NOMO-1 treated with DMSO at 0.1 percent for 48 hours (cell line): ENCODE results near the gene MIF.
A peak's percentile ranks its signal among the peaks of the same experiment; 100 is the strongest.

Experiments
- DNase-seq: peaks from one replicate; lab custom pipeline; 2025; ENCODE audit not compliant: unreplicated experiment; lab: John Stamatoyannopoulos, UW

MIF gene

GRCh38 chr22:23875801-23876200, 18.4 kb upstream of the MIF start:
- DNase-seq: no peak

DNA sequence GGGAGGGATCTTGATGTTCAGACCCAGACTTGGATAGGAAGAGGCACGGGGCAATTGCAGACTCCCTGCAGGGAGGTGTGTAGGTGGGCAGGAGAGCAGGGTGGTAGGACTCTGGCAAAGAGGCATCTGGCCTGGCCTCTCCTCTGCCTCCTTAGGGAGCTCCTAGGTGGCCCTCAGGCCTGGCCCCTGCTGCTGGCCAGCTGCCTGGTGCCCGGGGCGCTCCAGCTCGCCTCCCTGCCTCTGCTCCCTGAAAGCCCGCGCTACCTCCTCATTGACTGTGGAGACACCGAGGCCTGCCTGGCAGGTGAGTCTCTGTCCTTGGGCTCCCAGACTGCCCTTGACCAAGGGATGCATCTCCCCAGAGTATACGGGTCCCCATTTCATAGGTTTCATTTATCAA, 16.6 kb upstream of the MIF start:
- DNase-seq: no peak

DNA sequence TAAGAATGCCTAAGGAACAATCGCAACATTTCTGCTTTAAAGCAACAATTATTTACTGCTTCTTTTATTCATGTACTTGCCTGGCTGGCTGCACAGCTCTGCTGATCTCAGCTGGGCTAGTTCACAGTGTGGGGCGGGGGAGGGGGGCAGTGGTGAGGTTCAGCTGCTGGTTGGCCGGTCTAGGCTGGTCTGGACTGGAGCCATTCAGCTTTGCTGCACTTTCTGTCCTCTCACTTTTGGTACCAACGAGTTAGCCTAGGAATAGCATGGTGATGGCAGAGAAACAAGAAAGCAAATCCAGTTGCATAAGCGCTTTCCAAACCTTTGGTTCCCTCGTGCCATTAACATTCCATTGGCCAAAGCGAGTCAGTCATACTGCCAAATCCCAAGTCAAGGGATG, 16.0 kb upstream of the MIF start:
- DNase-seq: no peak

GRCh38 chr22:23882370-23882769, 11.8 kb upstream of the MIF start:
- DNase-seq: no peak

DNA sequence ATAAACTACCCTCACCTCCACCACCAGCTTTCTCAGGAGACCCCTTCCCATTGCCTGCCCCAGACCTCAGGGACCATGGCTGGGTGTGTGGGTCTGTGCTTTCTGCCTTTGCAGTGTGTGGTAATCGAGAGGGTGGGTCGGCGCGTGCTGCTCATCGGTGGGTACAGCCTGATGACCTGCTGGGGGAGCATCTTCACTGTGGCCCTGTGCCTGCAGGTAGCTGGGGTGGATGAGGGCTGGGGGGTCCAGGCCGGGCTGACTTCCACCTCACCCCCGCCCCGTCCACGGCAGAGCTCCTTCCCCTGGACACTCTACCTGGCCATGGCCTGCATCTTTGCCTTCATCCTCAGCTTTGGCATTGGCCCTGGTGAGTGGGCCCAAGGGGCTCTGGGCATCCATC, 10.5 kb upstream of the MIF start:
- DNase-seq: no peak

DNA sequence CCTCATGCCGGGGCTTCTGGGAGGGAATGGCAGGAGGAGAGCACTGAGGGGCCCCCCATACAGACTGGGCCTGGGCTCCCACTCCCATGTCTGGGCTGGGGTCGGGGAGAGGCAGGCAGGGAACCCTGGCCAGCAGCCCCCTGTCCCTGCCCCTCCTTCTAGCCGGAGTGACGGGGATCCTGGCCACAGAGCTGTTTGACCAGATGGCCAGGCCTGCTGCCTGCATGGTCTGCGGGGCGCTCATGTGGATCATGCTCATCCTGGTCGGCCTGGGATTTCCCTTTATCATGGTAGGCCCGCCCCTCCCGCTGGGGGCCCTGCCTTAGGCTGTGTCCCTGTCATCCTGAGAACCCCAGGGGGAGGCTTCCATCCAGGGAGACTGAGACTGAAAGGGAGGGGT, 10.0 kb upstream of the MIF start:
- DNase-seq: no peak

GRCh38 chr22:23888615-23889401, 5.4 kb upstream of the MIF start:
- no peak for DNase-seq

DNA sequence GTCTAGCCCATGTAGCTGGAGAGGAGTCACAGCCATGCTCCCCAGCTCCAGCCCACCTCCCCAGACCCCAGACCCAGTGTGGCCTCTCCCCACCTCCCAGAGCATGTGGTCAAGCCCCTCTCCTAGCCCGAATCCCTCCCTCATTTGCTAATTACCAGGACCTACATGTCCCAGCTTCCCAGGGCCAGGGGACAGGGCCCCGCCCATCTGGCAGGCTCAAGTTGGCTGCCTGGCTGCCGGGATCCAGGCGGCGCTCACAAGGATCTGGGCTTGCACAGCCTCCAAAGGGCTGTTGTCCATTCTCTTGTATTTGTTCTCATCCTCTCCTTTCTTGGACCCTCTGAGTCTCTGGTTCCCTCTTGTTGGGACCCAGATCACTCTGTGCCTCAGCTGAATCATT, 4.6 kb upstream of the MIF start:
- DNase-seq: no peak

GRCh38 chr22:23891726-23892125, 2.5 kb upstream of the MIF start:
- no peak for DNase-seq

DNA sequence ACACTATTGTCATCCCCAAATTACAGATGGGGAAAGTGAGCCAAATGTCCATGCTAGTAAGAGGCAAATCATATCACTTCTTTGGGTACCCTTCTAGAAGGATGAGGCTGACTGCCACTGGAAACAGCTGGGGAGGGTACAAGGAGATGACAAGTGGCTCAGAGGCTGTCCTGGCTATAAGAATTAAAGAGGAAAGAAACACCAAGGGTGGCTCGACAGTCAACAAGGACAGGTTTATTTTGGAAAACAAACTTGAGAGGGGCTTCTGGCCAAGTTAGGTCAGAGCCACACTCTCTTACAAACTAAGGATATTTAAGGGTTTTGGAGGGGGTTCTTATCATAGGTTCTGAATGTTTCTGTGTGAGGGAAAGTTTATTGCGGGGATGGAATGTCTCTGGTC, 2.1 kb upstream of the MIF start:
- no peak for DNase-seq

DNA sequence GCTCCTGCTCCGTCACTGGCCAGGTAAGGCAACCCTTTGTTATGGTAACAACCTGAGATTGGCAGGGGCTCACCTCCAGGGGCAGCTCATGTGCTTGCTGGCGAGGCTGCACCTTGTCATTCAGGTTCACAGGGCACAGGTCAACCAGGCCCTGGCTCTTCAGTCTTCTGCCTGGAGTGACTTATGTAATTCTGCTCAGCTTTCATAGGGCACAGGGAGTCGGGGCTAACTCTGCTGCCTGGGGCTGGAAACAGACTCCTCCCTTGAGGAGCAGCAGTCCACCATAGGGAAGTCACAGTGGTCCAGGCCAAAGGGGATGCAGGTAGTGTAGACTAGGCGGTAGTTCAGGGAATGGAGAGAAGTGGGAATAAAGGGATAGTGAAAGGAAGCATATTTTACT, 1.5 kb upstream of the MIF start:
- no peak for DNase-seq

DNA sequence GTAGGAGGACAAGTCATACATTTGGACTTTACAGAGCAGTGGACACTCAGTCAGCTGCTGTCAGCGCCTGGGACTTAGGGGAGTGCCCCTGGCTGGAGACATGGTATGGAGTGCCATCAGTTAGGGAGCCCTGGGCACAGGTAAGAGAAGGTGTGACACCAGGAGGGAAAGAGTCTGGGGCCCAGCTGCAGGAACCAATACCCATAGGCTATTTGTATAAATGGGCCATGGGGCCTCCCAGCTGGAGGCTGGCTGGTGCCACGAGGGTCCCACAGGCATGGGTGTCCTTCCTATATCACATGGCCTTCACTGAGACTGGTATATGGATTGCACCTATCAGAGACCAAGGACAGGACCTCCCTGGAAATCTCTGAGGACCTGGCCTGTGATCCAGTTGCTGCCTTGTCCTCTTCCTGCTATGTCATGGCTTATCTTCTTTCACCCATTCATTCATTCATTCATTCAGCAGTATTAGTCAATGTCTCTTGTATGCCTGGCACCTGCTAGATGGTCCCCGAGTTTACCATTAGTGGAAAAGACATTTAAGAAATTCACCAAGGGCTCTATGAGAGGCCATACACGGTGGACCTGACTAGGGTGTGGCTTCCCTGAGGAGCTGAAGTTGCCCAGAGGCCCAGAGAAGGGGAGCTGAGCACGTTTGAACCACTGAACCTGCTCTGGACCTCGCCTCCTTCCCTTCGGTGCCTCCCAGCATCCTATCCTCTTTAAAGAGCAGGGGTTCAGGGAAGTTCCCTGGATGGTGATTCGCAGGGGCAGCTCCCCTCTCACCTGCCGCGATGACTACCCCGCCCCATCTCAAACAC, 850 bp upstream of the MIF start:
- DNase-seq: no peak

DNA sequence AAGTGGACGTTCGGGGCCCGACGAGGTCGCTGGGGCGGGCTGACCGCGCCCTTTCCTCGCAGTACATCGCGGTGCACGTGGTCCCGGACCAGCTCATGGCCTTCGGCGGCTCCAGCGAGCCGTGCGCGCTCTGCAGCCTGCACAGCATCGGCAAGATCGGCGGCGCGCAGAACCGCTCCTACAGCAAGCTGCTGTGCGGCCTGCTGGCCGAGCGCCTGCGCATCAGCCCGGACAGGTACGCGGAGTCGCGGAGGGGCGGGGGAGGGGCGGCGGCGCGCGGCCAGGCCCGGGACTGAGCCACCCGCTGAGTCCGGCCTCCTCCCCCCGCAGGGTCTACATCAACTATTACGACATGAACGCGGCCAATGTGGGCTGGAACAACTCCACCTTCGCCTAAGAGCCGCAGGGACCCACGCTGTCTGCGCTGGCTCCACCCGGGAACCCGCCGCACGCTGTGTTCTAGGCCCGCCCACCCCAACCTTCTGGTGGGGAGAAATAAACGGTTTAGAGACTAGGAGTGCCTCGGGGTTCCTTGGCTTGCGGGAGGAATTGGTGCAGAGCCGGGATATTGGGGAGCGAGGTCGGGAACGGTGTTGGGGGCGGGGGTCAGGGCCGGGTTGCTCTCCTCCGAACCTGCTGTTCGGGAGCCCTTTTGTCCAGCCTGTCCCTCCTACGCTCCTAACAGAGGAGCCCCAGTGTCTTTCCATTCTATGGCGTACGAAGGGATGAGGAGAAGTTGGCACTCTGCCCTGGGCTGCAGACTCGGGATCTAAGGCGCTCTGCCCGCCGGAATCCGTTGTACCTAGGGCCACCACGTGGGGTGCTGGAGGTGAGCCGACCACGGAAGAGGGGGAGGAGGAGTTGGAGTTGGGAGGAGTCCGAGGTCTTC, 771 bp downstream of the MIF start:
- peak; percentile 67 for DNase-seq

DNA sequence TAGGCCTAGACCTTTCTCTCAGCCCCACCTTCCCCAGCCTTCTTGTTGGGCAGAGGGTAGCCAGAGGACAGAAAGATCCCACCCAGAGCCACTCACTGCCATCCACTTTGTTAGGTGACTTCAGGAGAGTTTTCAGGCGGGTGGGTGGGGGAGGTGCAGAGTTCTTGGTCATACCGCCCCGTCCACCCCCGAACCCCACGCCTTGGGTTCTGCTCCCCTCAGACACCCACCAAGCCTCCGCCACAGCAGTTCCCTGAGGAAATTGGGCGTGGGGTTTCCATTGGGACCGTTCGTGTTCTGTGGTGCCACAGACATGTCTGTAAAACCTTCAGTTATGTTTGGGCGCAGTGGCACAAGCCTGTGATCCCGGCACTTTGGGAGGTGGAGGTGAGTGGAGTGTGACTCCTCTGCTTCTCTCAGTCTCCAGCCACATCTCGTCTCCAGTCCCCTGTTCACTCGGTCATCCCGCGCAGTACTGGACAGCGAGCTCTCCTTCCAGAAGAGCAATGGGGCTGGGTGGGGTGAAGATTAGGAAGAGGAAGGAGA, 1.5 kb downstream of the MIF start:
- no peak for DNase-seq

- DNase-seq: no peak
Measured at GRCh38 chr22:23896166-23896522, 2.0 kb downstream of the MIF start.

DNA sequence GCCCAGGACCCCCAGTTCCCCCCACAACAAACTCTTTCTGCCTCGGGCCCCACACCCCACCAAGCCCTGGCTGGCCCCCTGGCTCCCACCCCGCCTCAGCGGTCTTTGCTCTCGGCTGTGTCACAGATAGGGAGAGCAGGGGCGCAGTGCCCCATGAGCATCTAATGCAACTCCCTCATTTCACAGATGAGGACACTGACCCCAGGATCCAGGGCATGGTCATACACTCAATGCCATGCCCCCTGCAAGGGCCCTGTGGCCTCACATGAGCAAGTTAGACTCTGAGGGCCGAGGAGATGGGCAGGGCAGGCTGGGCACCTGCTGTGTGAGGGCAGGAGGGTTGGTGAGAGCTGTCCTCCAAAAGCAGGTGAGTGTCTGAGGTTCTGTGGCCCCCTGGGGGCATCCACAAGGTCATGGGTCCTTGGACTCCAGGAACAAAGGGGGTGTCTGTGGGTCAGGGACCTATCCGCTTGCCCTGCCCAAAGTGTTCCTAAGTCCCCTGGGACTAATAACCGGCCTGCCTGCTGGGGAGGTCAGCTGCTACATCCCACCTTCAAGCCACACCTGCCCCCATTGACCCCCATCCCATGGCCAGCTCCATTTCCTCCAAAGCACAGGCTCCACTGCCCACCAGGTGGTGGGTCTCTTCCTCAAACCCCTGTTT, 2.5 kb downstream of the MIF start:
- no peak for DNase-seq

DNA sequence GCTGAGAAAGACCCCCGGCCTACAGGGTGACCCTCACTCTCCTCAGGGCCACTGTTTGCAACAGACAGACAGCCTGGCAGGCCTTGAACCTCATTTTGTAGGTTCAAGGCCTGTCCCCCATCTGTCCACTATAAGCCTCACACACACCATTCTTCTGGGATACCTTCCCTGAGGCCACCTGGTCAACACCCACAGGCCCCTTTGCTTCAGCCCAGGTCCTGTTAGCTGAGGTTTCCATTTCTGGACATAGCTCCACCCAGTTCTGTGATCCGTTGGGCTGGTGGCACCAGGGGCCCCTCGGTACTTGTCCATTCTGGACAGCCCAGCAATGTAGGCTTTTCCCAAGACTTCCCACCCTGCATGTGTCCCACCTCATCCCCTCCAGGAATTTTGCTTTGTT, 3.1 kb downstream of the MIF start:
- DNase-seq: no peak

- DNase-seq: no peak
Measured at GRCh38 chr22:23898006-23898974, 4.1 kb downstream of the MIF start.

DNA sequence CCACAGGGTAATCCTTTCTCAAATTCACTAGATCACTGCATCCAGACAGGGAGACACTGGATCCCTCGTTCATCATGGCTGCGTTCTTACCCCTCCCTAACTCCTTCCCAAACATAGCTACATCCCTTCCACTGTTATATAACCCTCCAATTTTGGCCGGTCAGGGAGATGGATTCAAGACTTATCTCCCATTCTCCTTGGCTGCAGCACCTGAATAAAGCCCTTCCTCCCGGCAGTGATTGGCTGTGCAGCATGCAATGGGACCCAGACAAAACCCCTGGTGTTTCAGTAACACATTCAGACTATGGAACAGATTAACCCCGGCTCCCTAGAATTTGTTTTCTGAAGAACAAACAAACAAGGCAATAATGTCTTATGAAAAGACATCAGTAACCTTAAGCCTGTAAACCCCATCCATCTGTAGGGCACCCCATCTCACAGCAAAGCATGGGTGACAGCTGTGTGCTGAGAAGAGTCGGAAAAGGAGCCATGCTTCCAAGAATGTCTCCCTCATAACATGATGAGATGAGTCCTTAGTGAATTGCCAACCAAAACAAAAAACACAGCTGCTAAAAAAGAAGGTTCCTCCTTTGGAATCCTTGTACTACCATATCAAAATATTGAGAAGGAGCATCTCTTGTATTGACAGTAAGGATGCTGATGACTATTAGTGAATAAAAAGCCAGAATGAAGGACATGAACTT, 5.0 kb downstream of the MIF start:
- no peak for DNase-seq
